ENCODE data around the gene TMEM97.
"Not testable (repeated sequence)": the region's sequence is repeated elsewhere in the genome, so short reads cannot be mapped to it uniquely, and the experiment has no call there.

Gene TMEM97

GRCh38 chr17:28338056-28338768, 19.2 kb downstream of the TMEM97 start:
- DNase-seq (ENCODE audit: low read depth): peak; percentile 93

GRCh38 chr17:28338769-28339212, 19.8 kb downstream of the TMEM97 start:
- DNase-seq (ENCODE audit: low read depth): not testable (repeated sequence)

GRCh38 chr17:28339431-28339830, 20.4 kb downstream of the TMEM97 start:
- no peak for DNase-seq (ENCODE audit: low read depth)

- DNase-seq (ENCODE audit: low read depth): no peak
These were observed 21.4 kb downstream of the TMEM97 start for GRCh38 chr17:28340374-28340773.

GRCh38 chr17:28341516-28341915, 22.5 kb downstream of the TMEM97 start:
- no peak for DNase-seq (ENCODE audit: low read depth)

- no peak for DNase-seq (ENCODE audit: low read depth)
These were observed 23.3 kb downstream of the TMEM97 start for GRCh38 chr17:28342313-28342712.

GRCh38 chr17:28343491-28343932, 24.5 kb downstream of the TMEM97 start:
- DNase-seq (ENCODE audit: low read depth): no peak

- DNase-seq (ENCODE audit: low read depth): no peak
These were observed 25.0 kb downstream of the TMEM97 start for GRCh38 chr17:28344011-28344410.

- no peak for DNase-seq (ENCODE audit: low read depth)
These were observed 25.5 kb downstream of the TMEM97 start for GRCh38 chr17:28344435-28344901.

- peak; percentile 20 for DNase-seq (ENCODE audit: low read depth)
These were observed 26.6 kb downstream of the TMEM97 start for GRCh38 chr17:28345419-28346198.

GRCh38 chr17:28346199-28346580, 27.2 kb downstream of the TMEM97 start:
- peak; percentile 35 for DNase-seq (ENCODE audit: low read depth)

GRCh38 chr17:28346746-28347246, 27.8 kb downstream of the TMEM97 start:
- no peak for DNase-seq (ENCODE audit: low read depth)

- DNase-seq (ENCODE audit: low read depth): peak; percentile 95
These were observed 28.4 kb downstream of the TMEM97 start for GRCh38 chr17:28347261-28347891.

- no peak for DNase-seq (ENCODE audit: low read depth)
These were observed 30.0 kb downstream of the TMEM97 start for GRCh38 chr17:28348979-28349378.

GRCh38 chr17:28350271-28350670, 31.3 kb downstream of the TMEM97 start:
- no peak for DNase-seq (ENCODE audit: low read depth)

GRCh38 chr17:28357061-28357900, 38.3 kb downstream of the TMEM97 start, which contains the start of gene POLDIP2:
TSS of gene POLDIP2 (minus strand) at chr17:28357527. CDS start at chr17:28357448, 79 bp downstream.
- peak; percentile 95 for DNase-seq (ENCODE audit: low read depth)

GRCh38 chr17:28357901-28358197, 38.8 kb downstream of the TMEM97 start:
- no peak for DNase-seq (ENCODE audit: low read depth)

- no peak for DNase-seq (ENCODE audit: low read depth)
These were observed 44.2 kb downstream of the TMEM97 start for GRCh38 chr17:28363186-28363585.

- no peak for DNase-seq (ENCODE audit: low read depth)
These were observed 45.0 kb downstream of the TMEM97 start for GRCh38 chr17:28363776-28364650.

GRCh38 chr17:28364665-28365363, 45.8 kb downstream of the TMEM97 start, which contains the start of gene SEBOX:
TSS of gene SEBOX (minus strand) at chr17:28365199. CDS start at chr17:28365151, 48 bp downstream.
- DNase-seq (ENCODE audit: low read depth): no peak
